Fibroblast of the conjunctiva (primary cell): ENCODE data around the gene KCNE1.
"Not testable (repeated sequence)": the region's sequence is repeated elsewhere in the genome, so short reads cannot be mapped to it uniquely, and the experiment has no call there.

Source experiments
- DNase-seq: peaks from one replicate; pipeline ENCODE4 v3.0.0-alpha.2; 2010; ENCODE audit warnings: low read depth

Gene KCNE1

DNA sequence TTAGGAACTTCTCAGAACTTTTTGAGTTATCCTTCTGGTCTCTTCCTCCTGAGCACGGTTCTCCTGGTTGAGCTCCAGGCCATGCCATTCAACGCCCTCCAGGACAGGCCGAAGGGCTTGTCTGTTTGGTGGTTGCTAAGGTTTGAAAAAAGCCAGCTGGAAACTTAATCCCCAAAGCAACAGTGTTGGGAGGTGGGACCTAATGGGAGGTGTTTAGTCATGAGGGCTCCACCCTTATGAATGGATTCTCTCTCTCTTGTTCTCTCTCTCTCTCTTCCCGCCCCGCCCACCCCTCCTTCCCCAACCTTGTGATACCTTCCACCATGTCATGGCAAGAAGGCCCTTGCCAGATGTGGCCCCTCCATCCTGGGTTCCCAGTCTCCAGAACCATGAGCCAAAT is 829 bp downstream of the KCNE1 start:
- DNase-seq, result no peak

DNA sequence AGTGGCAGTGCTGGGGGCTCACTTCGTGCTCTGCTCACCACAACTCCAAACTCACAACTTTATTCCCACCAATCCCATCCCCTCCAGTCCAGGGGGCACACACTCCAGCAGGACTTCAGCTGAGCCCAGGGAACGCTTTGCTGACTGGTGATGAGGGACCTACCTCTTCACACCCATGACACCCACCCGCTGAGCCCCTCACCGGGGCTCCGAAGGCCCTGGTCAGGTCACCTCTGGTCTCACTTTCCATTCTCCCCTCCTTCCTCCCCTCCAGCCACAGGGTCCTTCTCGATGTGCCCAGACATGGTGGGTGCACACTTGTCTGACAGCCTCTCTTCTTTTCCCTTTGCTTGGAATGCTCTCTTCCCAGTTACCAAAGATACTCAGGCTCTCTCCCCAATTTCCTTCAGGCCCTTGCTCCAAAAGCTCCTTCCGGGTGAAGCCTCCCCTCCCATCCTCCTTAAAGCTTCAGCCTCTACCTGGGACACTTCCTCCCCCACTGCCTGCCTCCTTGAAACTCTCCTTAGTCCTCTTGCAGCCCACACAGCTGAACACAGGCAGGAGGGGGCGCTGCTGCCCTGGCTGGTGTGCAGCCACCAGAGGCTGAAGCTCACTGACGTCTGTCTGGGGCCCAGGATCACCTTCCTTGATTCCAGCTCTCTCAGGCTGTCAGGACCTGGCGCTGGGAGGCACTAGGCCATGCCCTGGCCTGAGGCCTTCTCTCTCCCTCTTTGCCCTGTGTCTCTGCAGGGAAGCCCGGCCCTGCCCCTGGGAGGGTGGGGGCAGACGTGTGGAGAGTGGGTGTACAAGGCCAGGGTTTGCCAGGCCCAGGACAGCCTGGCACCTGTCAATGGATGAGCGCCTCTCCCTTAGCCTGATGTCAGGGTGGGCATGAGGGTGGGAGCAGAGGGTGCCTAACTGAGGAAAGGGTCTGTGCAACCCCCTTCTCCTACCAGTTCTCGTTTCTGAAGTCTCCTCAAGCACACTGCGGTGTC is 1.6 kb downstream of the KCNE1 start:
- DNase-seq, result peak; percentile 53

DNA sequence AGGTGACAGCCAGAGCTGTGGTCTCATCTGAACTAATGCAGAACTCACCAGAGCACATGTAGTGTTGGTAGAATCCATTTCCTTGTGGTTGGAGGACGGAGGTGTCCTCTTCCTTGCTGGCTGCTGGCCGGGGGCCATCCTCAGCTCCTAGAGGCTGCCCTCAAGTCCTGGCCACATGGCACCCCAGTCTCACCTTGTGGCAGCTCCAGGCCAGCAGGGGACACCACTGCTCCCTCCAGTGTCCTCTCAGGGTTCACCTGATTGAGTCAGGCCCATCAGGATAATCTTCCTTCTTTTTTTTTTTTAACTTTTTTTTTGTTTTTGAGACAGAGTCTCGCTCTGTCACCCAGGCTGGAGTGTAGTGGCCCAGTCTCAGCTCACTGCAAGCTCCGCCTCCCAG is 2.9 kb downstream of the KCNE1 start:
- no peak for DNase-seq

DNA sequence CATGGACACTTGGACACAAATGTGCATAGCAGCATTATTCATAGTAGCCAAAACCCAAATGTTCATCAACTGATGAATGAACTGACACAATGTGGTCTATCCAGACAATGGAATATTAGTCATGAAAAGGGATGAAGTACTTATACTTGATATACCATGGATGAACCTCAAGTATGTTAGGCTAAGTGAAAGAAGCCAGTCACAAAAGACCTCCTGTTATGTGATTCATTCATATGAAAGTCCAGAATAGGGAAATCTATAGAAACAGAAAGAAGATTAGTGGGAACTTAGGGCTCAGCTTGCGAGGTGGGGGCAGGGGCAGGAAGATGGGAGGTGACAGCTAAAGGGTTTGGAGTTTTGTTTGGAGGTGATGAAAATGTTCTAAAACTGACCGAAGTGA is 7.4 kb downstream of the KCNE1 start:
- DNase-seq, result no peak

DNA sequence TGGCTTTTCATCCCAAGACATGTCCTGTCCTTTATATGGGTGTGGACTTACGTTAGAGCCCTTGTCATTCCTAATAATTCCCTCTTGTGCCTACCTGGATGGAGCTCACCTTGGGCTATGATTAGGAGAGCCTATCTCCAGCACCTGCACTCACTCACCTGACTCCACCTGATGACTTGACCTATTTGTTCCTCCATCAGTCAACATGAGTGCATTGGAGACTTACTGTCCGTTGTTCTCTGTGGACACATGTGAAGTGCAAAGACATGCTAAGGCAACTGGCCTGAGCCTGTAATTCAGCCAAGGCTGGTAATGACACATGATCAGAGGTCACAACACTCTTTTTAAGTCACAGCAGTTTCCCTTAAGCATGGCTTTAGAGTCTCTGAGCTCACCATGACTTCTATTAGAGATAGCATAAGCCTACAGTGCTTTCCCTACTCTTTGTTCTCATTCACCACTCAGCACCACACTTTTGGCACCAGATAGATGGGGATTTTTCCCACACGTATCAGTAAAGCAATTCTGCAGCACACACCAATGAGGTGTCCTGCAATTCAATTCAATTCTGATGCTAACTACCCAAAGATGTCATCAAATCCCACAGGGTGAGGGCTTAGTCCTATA is 9.4 kb downstream of the KCNE1 start:
- DNase-seq, result no peak

DNA sequence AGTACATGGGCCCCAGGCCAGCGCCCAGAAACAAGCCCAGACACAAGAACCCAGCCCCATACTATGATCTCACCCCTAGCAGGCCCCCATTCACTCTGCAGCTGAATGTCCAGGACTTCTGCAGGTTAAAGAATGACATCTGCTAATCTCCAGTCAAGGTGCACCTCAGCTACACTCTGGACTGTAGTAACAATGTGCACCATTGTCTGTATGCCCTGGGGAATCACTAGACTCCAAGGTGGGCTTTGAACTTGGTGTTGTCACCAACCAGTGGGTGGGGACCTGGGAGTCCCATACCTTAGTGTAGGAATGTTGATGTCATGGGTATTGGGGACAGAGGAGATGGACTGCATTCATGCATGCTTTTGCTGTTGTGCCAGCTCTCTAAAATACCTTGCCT is 10.3 kb downstream of the KCNE1 start:
- DNase-seq, result no peak

DNA sequence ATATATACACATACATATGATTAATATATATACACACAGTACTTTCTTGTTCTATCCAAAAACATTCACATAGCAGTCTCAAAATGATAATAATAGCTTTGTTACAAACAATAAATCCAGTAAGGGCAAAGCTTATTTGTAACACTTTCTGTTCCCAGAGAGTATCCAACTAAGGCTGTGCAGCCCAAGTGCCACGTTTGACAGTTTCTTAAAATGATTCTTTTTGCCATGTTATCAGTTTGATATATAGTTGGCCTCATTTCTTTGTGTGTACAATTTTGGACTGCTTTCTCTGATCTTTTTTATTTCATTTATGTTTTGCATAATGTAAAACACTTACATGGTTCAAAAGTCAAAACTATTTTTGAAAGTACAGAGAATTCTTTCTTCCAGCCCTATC is 11.8 kb downstream of the KCNE1 start:
- DNase-seq, result no peak

DNA sequence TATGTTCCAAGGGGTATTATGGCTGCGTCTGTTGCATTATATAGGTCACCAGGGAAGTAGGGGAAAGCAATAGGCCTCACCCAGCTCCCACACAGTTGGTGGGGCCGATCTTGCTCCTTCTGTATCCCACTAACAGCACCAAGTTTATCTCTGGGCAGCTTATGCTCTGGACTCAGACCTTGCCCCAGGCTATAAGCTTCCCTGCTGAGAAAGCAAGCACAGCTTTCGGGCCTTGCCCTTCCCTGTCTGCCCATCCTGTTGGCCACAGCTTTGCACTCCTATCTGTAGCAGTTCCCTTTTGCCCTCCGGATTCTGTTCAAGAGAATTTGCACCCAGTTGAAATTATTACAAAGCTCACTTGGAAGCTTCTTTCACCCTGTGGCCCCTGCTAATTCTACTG is 12.9 kb downstream of the KCNE1 start:
- no peak for DNase-seq

DNA sequence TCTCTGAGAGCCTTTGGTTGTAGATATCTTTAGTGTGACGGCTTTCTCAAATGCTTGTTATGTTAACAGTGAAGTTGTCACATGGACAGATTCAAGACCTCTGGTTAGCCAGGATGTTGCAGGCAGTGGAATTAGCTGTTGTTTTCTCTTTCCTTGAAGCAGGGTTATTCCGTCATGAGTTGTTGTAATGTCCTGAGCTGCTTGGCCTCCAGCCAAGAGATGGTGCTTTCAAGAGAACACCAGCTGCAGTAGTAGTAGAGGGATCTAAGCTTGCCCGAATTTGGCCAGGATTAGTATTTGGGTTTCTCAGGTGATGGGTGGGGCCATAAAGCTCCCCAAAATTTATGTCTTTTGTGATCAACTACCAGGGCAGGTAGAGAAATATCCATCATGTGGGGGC is 13.4 kb downstream of the KCNE1 start:
- DNase-seq, result no peak

DNA sequence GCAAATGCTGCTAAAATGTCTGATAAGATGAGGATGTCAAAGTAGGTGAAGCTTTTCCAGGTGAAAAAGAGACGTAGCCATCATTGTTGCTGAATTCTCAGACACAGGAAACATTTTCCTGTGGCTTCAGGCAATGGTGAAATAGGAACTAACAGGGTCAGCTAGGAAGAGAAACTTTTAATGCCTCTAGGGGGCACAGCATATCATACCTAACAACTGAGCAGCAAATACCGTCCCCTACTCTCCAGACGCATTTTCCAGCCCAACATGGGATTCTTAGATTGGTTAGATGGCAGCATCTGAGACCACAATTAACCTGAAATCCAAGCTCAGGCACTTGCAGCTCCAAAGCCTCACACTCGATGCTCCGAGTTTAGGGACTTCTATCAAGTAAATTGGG is 28.2 kb downstream of the KCNE1 start:
- not testable (repeated sequence) for DNase-seq

DNA sequence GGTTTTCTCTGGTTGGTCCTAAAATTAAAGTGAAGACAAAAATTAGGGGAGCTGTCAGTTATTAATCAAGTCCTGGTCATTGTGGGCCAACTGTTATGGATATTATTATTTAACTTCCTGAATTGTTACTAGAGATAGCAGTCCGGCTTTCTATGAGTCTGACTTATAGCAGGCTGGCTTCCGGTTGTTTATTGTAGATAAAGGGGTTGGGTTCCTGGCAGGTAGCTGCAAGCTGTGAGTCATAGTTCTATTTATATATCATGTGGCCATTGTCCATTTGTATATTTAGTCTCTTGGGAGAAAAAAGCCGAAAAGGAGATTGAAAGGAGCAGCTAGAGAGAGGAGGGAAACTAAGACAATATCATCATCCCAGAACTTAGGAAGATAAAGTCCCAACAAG is 28.6 kb downstream of the KCNE1 start:
- DNase-seq, result not testable (repeated sequence)

DNA sequence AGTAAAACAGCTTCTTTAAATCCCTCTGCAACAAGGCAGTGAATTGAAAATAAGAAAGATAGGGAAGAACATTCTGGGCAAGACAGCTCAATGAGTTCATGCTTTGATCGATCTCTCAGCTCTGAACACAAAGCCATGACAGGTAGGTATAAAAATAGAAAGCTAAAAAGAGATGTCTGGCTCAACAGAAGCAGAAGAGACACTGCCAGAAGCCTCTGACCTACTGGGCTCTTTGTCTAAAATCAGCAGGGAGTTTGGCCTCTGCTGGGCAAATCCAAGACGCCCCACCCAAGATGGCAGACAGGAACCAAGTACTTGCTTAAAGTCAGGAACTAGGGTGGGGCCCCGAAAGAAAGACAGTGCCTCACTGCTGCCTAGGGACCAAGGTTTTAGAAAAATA is 44.7 kb downstream of the KCNE1 start:
- not testable (repeated sequence) for DNase-seq

DNA sequence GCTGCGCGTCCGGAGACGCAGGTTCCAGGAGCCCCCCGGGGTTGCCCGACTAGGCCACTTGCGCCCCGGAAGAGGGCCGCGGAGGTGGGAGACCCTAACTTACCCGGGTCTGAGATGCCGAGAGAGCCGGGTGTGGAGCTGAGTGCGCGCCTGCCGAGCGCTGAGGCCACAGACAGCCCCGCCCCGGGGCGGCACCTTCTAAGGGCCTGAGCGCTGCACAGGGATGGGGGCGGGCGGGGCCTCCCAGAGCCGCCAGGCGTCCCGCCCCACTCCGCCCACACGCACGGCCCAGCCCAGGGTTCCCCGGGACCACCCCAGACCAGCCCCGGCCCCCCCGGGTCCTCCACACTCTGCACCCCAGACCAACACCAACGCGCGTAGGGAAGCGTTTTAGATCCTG is 52.6 kb downstream of the KCNE1 start:
- DNase-seq, result not testable (repeated sequence)

DNA sequence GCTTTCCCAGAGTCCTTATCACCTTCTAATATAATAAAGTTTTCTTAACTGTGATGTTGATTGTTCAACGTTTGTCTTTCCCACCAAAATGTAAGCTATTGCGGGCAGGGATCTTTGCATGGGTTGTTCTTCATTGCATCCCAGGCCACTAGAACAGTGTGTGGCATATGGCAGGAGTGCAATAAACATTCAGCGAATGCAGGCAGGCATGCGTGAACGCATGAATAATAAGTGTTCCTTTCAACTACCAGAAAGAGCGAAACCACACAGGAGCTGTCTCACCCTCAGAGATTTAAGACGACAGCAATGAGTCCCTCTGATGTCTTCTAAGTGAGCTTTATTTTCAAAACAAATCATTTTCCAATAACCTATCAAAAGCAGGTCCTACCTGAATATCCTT is 53.7 kb downstream of the KCNE1 start:
- DNase-seq, result not testable (repeated sequence)

DNA sequence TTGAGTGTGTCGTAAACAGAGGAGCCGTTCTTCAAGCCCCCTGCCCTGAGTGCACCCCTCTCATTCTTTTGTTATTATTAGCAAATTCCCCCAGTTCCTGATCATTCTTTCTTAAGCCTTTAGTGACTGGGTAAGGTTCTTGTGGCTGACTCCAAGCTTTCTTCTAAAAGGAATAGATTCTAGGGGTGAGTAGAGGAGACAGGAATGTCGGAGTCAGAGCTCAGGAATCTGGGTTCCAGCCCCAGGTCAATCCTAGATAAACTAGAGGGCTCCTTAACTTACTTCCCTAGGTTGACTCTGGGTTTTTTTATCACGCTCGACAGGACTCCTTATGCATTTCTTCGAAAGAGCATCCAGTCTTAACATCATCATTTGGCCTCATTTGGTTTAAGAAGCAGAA is 55.8 kb downstream of the KCNE1 start:
- not testable (repeated sequence) for DNase-seq

DNA sequence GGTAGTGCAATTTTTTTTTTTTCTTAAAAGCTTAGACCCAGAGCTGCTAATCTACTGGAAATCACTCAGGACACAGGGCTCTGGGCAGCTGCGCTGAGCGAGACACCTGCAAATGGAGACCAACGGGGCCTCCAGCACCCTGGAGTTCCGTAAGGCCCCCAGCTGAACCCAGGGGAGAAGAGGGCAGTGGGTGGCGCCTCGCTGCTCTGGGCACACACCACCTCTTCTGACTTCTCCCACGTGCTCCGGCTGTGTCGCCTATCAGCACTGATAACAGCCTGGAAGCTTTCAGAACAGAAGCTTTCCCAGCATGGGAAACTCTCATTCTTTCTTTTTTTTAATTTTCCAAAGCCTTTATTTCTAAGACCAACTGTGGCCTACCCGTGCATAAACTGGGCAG is 56.4 kb downstream of the KCNE1 start:
- not testable (repeated sequence) for DNase-seq

DNA sequence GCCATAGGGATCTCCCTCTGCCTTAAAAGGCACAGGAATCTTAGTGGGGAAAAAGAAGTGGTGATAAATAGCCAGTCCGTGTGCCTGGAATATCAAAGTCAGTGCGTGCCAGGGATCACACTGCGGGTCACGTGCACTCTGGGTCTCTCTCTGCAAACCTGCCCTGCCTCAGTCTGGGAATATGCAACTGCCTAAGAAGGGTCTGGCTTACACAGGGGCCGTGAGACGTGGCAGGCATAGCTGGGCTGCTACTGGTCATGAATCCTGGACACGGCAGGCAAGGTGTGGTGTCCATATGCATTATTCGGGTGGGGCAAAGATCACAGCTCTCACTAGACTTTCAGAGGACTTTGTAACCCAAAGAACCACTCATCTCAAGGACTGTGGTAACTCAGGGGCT is 65.0 kb downstream of the KCNE1 start:
- not testable (repeated sequence) for DNase-seq

DNA sequence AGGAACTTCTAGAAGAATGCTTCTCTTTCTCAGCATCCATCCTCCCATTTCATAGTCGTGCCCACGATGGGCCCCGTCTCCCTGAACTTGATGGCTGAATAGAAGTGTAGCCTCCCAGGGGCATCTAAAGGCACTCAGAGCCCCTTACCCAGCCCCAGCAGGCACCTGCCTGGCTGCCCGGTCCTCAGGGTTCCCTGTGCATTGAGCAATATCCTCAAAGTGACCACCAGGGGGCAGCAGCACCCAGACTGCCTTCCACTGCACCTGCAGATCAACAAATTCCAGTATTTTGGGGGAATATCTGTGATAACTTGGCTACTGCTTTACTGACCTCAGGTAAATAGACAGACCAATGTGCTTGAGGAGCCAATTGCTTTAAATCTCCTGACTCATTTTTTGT is 68.5 kb downstream of the KCNE1 start:
- DNase-seq, result not testable (repeated sequence)

DNA sequence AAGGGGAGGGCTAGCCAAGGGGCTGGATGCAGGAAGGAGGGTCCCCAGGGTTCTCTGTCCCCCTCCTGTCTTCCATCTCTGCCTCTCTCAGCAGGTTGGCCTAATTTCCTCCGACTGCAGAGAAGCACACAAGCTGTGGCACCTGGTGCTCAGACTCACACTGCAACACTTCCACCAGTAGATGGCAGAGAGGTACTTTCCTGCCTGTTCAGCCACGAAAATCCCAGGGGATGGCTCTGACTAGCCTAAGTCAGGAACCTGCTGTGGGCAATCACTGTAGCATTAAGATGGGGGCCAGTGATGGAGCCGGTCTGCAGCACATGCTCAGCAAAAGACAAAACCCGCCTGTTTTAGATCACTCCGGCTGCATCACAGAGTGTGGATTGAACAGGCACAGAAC is 82.3 kb downstream of the KCNE1 start:
- not testable (repeated sequence) for DNase-seq

DNA sequence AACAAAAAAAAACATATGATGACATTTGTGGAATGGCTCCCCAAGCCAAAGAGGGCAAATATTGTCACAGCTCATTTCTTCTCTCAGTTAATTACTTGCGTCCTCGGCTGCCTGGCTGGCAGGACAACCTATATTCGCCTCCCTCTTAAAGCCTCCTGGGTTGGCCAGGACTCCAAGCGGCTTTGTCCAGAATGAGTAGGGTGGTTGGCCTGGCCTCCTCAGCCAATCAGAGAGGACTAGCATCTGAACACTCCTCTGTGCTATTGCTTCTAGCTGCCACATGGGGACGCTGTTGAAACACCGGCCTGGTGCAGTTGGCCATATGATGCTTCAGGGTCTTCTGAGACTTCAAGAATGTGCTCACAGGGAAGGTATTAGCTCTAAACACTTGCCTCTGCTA is 83.6 kb downstream of the KCNE1 start:
- not testable (repeated sequence) for DNase-seq

DNA sequence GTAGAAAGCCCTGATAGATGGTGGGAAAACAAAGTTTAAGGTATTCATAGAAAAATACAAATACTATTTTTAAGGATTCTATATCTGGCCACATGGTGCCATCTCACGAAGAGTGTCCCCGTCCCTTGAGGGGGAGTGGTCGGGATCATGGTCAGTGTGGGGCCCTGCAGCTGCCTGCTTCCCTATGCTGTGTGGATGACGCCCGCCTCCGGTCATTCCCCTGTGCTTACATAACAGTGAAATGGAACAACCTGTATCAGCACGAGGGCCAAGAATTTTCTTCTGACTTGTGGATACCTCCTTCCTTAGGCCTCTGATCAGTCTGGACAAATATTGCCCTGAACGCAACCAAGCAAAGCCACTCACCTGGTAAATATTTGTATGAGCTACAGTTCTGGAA is 84.7 kb downstream of the KCNE1 start:
- DNase-seq, result not testable (repeated sequence)

DNA sequence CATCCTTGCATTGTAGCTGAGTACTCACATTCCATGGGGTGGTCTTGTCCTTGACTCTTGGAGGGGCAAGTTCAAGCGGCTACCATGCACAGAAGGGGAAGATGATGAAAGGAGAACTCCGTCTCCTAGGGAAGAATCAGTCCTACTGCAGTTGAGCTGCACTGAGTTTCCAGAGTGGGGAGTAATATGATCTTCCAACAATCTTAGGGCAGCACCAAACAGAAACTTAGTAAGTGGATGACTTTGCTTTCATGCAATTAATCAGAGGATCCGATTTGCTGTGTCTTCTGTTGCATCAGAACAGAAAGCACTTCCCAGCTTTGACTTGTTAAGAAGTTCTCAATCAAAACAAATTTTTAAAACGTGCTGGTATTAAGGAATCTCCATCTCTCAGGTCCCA is 88.2 kb downstream of the KCNE1 start, which contains the start of gene SMIM34:
SMIM34 (minus strand) TSS at position 147 of the 400 bp plus-strand sequence; CDS start at position 35, 112 bp downstream.
- not testable (repeated sequence) for DNase-seq

DNA sequence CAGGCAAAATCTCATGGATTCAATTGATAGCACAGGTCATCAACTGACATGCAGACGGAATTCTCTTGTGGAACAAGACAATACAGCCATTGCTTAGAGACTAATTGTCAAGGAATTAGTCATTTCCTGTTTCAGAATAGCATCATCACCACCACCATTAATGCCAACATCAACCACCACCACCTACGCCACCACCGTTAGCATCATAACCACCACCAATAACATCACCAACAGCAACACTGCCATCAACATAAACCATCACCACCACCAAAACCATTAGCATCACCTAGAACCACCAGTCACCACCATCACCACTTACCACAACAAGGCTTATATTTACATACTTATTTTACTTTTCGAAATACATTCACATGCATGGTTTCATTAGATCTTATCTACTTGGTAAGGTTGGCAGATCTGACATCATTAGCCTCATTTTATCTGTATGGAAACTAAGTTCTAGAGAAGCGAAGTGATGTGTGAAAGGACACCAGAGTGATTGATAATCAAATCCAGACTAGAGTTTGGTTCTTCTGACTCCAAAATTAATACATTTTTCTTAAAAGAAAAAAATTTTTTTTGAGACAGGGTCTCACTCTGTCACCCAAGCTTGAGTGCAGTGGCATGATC is 94.4 kb downstream of the KCNE1 start:
- not testable (repeated sequence) for DNase-seq
